Activated naive CD8-positive, alpha-beta T cell treated with anti-CD3 and anti-CD28 coated beads, Interleukin-2, amount 50 U/mL, for 16 hours (primary cell): Measurements from ENCODE around the gene DNAAF5.

Source experiments
- DNase-seq: peaks from one replicate; pipeline ENCODE4 v3.0.0-alpha.2; 2020; ENCODE audit warnings: low read depth, low spot score

Gene DNAAF5

DNA sequence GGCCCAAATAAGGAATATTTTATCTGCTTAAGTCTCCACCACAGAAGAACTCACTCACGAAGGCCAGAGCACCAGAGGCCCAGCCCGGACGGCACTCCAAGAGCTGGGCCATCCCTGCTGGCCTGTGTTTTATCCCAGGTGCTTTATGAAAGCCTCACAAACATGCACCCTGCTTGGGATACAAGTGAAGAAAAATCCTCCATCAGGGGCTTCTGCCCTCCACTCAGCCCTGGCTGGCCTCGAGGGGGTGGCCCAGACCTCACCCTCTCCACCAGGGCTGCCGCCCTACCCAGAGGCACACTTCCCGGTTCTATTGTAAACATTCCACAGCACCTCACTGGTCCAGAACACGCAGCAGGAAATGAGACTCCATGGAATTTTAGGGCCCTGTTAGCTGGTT lies 19.8 kb upstream of the DNAAF5 start:
- no peak for DNase-seq

- DNase-seq, result no peak
Observed at GRCh38 chr7:707296-708000, 19.1 kb upstream of the DNAAF5 start.

GRCh38 chr7:710161-710560 lies 16.3 kb upstream of the DNAAF5 start:
- DNase-seq, result no peak

- DNase-seq, result no peak
Observed at GRCh38 chr7:711093-711921, 15.2 kb upstream of the DNAAF5 start.

DNA sequence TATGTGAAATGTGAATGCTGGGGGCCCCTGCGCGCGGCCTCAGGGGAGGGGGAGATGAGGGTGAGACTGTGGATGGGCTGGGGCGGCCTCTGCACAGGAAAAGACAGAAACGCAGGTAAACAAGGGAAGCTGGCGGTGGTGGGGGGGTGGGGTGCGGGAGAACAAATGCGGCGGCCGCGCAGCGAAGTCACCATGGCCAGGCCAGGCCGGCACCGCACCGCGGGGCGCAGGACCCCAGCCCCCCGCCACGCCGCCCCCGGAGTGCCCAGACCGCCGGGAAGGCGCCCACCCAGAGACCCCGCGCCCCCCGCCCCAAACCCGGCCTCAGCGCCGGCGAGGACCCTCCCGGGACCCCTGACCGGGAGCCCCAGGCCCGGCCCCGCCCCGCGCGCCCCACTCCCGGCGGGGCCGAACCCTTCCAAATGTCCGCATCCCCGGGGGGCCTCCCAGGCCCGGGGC lies 14.5 kb upstream of the DNAAF5 start:
- DNase-seq, result no peak

DNA sequence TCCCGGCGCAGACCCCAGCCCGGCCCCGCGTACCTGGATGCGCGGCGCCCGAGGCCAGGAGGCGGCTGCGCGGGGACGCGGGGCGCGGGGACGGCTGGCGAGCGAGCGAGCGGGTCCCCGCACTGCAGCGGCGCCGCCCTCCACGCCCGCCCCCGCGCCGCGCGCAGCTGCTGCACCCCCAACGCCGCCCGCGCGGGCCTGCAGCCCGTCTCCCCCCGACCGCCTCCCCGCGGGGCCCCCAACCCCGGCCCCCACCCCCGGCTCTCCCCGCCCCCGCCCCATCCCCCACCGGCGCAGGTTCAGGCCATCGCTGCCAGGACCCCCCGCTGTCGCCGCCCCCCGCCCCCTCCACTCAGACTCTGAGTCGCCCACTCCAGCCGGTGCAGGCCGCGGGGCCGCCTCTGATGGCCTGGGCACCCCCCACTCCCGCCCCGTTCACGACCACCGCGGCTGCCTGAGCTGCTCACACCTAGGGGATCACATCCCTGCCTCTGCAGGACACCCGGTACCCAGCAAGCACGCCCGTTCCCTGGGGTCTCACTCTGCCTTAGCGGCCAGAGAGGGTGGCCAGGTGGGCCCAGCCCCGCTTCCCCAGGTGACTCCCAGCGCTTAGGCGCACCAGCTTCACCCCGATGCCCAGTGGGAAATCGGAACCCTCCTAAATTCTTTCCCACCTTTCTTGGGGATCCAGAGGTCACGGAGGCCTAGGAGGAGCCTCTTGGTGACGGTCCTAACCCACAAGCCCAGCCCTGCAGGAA lies 13.9 kb upstream of the DNAAF5 start:
- DNase-seq, result no peak

- no peak for DNase-seq
Observed at GRCh38 chr7:713139-713457, 13.4 kb upstream of the DNAAF5 start.

DNA sequence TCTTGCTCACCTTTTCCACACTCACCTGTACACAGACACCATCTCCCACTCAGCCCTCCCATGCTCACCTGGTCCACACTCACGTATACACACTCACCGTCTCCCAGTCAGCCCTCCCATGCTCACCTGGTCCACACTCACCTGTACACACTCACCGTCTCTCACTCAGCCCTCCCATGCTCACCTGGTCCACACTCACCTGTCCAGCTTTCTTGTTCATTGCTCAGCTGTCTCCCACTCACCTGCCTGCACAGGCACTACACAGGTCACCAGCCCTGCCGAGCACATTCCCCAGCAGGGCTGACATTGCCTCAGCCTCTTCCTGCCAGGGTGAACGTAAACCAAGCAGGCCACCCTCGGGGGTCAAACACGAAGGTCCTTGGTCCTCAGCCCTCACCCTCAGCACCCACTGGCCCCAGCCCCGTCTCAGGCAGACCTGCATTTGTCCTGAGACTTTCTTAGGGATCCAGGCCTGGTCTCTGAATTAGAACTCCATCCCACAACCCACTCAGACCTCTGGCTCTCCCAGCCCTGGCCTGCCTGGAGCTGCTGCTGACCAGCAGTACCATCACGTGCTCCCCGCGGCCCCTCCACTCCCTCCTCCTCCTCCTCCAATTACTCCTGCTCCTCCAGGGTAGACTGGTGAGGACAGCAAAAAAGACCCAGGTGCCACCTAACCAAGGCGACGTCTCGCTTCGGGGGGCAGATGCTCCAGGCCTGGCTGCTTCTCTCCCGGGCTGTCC lies 12.8 kb upstream of the DNAAF5 start:
- no peak for DNase-seq

- DNase-seq, result no peak
Observed at GRCh38 chr7:714251-714671, 12.2 kb upstream of the DNAAF5 start.

DNA sequence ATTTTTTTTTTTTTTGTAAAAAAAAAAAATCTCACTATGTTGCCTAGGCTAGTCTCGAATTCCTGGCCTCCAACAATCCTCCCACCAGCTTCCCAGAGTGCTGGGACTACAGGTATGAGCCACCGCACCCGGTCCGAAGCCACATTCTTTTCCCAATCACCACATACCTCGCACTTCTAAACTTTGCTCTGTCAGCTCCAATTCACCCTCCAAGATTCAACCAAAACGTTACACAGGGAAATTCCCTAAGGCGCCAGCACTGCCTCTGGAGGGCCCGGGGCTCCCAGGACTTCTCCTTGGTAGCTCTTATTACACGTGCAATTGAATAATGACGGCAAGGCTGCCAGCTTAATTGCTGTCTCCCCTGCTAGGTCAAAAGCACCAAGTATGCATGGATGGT lies 10.3 kb upstream of the DNAAF5 start:
- DNase-seq, result no peak

DNA sequence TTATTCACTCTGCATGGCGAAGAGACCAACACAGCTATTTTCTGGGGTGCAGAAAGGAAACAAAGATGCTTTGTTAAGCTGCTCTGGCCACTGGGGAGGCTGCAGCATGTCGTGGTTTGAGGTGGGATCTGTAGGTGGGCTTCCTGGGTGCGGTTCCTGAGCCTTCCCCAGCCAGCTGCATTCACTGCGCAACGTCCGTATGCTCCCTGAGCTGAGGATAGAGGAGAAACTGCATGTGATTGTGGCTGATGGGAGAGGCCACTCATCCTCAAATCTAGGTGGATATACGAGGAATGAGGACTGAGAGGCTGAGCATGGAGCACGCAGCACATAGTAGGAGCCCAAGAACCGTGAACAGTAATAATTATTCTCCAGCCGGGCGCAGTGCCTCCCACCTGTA lies 9.9 kb upstream of the DNAAF5 start:
- no peak for DNase-seq

DNA sequence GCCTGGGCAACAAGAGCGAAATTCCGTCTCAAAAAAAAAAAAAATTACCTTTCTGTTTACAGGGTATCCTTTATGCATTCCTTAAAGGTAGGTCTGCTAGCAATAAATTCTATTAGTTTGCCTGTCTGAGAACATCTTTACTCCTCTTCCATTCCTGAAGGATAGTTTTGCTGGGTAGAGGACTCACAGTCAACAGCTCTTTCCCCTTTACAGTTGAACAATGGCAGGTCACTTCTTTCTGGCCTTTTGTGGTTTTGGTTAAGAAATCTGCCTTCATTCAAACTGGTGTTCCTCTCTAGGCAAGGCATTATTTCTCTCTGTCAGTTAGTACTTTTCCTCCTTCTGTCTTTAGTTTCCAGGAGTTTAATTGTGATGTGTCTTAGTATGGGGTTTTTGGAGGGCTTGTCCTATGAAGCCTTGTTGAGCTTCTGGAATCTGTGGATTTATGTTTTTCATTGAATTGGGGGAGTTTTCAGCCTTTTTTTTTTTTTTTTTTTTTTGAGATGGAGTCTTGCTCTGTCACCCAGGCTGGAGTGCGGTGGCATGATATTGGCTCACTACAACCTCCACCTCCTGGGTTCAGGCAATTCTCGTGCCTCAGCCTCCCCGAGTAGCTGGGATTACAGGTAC lies 4.8 kb upstream of the DNAAF5 start:
- no peak for DNase-seq

DNA sequence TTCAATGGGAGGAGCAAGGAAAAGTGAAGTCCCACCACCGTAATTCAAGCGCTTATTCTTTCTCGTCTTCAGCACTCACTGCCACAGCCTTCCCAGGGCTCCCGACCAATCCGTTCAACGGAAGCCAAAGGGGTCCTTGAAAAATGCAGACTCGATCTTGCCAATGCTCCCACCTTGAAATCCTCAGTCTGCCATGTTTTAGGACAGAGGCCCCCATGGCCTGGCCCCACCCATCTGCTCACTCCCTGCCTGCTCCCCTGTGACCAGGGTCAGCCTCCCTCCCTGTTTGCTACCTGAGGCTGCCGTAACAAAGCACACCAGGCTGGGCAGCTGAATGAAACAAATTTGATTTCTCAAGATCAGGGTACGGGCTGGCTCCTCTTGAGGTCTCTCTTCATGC lies 3.0 kb upstream of the DNAAF5 start:
- no peak for DNase-seq

- DNase-seq, result no peak
Observed at GRCh38 chr7:724298-724697, 2.2 kb upstream of the DNAAF5 start.

DNA sequence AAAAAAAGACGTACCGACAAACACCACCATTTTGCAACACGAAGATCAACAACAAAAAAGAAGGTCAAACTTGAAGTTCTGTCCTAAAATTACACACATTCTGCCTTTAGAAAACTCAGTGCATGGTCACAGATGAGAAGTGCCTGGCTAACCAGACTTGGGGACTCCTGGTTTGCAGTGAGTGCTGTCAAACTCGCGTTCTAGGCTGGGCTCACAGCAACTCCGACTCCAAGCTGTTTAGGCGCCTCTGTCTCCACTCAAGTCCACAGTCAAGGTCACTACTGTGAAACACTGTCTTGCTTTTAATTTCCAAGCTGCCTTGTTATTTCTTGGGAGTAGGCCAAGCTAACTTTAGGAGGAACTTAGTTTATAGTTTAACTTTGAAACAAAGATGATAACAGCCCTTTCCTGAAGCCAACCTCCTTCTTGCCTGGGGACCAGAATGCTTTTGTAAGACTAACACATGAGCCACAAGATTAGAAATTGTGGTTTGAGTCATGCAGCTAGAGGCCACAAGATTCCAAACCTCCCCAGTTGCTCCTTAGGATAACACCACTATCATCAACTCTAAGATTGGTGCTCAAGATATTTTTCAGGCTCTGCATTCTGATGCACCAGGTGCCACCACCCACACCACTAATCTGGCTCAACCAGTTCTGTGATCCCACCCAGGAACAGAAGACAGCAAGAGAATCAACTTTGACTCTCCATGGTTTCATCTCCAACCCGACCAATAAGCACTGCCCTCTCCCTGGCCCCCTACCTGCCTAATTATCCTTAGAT lies 1.1 kb upstream of the DNAAF5 start:
- no peak for DNase-seq

GRCh38 chr7:726854-727103 lies 280 bp downstream of the DNAAF5 start:
- no peak for DNase-seq

GRCh38 chr7:727104-727805 lies 756 bp downstream of the DNAAF5 start, which contains the start of gene PRKAR1B:
TSS of gene PRKAR1B (minus strand) at chr7:727281. CDS start at chr7:711505, 15,776 bp downstream.
- DNase-seq, result peak; percentile 12

- no peak for DNase-seq
Observed at GRCh38 chr7:727806-728460, 1.4 kb downstream of the DNAAF5 start.

DNA sequence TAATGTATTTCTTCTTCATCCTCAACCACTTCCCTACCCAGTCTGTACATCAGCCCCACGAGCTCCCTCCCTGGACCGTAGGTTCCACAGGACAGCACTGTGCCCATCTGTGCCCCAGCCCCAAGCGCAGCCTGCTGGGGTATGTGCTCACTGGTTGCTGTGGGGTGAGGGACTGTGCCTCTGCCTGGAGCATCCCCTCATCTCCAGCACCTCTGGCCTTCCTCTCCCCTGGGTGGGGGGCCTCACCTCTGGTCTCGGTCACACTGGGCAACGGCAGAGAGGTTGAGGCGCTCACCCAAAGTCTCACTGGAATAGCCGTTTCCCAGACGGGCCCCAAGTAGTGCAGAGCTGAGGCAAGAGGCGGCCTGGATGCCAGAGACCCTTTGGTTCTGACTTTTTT lies 2.1 kb downstream of the DNAAF5 start:
- no peak for DNase-seq
